NCI-H2029 treated with DMSO at 0.1 percent for 48 hours (cell line): ENCODE data around the gene PXDN.
"Not testable (repeated sequence)": the region's sequence is repeated elsewhere in the genome, so short reads cannot be mapped to it uniquely, and the experiment has no call there.

Experiments
- DNase-seq: peaks from one replicate; lab custom pipeline; 2025; lab: John Stamatoyannopoulos, UW

The PXDN gene, protein sequence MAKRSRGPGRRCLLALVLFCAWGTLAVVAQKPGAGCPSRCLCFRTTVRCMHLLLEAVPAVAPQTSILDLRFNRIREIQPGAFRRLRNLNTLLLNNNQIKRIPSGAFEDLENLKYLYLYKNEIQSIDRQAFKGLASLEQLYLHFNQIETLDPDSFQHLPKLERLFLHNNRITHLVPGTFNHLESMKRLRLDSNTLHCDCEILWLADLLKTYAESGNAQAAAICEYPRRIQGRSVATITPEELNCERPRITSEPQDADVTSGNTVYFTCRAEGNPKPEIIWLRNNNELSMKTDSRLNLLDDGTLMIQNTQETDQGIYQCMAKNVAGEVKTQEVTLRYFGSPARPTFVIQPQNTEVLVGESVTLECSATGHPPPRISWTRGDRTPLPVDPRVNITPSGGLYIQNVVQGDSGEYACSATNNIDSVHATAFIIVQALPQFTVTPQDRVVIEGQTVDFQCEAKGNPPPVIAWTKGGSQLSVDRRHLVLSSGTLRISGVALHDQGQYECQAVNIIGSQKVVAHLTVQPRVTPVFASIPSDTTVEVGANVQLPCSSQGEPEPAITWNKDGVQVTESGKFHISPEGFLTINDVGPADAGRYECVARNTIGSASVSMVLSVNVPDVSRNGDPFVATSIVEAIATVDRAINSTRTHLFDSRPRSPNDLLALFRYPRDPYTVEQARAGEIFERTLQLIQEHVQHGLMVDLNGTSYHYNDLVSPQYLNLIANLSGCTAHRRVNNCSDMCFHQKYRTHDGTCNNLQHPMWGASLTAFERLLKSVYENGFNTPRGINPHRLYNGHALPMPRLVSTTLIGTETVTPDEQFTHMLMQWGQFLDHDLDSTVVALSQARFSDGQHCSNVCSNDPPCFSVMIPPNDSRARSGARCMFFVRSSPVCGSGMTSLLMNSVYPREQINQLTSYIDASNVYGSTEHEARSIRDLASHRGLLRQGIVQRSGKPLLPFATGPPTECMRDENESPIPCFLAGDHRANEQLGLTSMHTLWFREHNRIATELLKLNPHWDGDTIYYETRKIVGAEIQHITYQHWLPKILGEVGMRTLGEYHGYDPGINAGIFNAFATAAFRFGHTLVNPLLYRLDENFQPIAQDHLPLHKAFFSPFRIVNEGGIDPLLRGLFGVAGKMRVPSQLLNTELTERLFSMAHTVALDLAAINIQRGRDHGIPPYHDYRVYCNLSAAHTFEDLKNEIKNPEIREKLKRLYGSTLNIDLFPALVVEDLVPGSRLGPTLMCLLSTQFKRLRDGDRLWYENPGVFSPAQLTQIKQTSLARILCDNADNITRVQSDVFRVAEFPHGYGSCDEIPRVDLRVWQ (N-terminal part only)

DNA sequence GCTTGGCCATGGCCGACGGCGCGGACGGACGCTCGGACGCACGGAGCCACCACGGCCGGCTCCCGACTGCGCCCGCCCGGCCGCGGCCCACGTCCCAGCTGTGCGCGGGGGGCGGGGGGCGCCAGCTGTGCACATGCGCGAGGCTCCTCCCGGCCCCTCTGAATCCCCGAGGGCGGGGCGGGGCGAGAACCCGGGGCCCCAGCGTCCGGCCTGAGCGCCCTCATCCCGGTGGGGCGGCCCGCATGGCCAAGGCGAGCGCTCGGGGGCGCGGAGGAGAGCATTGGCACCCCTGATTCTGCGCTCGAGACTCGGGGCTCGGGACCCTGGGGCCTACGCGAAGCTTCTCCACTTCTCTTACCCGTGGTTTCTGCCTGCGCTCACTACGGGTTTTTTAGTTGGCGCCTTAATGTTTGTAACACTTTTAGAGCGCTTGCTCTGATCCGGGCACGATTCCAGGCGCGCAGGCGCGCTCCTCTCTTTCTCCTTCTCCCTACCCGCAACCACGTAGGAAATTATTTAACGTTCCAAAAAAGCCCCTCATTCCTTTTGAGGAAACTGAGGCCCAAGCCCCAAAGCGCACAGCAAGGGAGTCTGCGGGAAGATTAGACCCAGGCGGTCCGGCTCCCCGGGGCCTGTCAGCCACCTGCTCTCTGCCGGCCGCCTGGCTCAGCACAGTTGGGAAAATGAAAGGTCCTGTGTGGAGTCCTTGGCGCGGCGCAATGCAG is at the start of gene PXDN:
TSS of gene PXDN (minus strand) at position 70 of the 725 bp plus-strand sequence. CDS start at position 10, 60 bp downstream.
- DNase-seq = no peak

DNA sequence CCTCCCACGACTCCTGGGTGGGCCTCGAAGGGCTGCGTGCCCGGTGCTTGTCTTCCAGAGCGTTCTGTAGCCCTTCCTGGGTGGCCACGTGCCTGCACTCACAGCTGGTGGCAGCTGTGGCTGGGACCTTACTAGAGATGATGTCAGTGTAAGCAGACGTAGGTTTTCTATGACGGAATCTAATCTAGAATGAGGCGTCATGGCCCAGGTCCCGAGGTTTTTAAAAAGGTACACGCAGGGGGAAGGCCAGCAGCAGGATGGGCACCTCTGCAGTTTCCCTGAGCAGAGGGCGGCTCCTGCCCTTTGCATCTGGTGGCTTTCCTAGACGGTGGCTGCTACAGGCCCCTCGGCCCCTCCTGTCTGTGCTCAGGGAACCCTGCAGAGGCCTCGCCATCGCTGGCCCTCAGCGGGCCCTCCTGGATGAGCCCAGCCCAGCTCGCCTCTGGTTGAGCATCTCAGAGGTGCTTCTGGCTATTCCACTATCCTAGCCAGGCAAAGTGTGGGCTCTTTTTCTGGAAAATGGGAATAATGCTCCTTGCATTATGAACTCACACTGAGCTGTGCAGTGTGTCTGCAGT is 49.6 kb upstream of the PXDN start:
- no peak for DNase-seq

DNA sequence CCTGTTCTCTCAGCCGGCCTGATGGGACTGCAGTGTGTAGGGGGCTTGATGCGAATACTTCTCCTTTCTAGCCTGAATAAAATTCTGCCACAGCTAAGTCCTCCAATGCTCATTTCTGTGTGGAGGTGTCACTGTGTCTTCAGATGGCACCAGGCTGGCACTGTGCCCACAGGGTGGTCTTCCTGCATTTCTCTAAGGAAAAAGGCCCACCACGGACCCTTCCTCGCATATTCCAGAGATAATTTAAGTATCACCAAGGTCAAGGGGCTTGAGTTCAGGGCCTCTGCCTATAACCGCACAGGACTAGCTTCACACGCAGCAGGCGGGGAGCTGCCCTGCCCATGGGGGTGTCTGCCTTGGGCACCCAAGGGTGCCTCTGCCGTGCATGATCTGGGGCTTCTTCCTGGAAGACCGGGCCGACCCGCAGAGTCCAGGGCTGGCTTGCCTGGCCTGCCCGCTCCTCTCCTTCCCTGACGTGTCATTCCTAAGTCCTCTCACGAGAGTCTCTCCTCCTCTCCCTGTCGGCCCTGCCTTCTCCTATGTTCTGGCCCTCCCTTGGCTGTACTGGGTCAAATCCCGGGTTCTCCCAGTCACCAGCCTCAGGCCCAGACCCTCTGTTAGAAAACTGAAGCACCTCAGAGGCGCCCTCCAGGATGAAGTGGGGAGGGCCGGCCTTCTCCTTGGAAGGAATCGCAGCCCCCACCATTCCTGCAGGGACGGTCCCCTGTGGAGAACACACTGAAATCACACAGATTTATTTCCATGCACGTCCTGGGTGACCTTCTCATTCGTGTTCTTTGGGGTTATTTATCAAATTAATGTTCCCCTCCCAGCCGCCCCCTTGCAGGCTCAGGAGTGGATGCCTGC is 48.9 kb upstream of the PXDN start:
- no peak for DNase-seq

DNA sequence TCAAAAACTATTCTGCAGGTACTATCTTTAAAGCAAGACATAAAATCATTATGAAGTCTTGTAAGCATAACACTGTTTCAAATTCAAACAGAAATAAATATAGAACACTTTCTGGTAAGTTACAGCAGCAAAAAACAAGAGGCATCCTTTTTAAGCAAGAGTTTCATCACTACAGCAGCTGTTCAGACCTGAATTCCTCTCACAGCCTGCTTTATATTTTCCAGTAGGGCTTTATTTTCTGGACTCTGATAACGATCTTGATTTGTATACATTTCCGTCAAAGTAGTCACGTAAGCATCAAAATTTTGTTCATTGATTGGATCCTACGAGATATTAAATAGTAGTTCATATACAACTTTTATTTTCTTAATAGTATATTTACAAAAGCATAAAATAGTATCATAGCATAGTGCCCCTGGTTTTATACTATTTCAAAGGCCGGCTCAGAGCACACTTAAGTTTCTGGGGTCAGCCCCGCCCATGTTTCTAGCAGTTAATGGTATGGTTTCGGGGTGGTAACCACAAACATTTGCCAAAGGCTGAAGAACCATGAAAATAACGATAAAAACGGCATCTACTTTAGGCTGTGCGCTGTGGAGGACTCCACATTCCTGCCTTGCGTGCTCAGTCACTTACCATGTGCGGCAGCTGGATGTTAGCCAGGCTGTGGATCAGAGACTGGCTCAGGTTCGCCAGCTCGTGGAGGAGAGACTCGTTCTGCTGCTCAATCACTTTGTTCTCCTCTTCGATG is 47.5 kb upstream of the PXDN start:
- DNase-seq = no peak

DNA sequence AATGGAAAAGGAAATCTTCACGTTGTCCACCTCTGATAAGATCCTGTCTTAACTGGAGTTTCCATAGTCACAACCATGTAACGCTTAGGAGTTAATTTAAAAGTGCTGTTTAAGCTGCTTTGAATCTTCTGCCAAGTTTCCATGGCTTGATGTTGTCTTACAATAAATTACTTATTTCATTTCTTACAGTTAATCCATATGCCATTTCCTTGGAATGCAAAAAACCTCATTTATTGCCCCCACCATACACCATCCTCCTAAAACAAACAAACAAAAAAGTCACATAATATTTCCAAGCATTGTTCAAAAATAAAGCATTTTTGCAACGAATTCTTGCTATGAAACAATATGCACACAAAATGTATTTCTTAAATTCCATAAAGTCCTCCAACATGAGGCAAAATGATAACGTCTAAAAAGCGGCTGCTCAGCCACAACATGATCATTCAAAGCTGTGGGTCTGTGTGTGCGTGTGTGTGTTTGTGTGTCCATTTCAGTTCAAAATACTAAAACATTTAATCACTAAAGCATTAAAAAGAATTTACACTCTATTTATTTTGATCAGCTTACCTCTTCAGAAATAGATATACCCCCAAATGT is 46.8 kb upstream of the PXDN start:
- no peak for DNase-seq

DNA sequence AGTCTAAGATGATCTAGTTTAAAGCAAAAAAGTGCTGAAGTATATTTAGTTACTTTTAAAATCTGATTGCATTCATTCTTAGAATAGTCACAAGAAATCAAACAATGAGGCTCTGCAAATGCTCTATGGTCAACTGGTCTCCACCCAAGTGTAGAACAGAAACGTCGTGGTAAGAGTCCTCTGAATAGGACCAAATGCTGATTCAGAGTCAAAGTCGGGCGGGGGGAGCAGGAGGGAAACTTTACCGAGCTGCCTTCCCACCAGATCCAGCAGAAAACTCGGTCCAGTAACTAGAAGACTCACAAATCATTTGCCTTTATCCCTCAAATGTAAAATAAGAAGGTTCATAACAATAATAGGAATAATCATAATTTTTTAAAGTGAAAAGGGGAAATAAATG is 46.2 kb upstream of the PXDN start:
- no peak for DNase-seq

DNA sequence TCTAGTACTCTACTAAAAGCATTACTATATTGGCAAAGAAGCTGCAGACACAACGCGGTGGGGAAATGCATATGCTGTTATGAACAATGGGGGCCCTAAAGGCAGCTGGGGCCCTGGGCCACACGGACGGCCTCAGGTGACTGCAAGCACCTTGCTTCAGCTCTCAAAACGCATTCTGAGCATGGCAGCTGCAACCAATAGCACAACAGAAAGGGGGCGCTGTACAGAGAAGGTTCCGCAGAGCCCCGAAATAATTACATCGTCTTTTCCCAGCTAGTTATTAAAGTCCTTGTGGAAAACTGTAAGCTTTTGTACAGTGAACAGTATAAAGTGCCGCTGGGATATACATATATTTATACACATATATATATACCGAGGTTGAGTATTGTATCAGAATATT is 45.3 kb upstream of the PXDN start:
- DNase-seq = no peak

DNA sequence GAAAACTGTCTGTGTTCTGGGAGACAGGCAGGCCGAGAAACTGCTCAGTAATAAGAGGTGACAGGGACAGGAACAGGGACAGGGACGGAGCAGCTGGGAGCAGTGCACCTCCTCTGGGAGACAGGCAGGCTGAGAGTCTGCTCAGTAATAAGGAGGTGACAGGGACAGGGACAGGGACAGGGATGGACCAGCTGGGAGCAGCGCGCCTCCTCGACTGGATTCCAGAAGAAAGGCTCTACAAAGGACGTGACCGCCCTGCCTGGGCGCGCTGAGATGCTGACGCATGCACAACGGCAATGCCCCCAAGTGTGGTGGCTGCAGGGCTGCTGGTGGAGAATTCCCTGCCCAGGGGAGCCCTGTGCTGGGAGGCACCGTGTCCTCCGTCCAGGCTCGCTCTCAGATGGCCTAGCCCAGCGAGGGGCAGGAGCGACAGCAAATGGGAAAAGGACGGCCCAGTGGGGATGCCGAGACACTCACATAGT is 44.2 kb upstream of the PXDN start:
- no peak for DNase-seq

DNA sequence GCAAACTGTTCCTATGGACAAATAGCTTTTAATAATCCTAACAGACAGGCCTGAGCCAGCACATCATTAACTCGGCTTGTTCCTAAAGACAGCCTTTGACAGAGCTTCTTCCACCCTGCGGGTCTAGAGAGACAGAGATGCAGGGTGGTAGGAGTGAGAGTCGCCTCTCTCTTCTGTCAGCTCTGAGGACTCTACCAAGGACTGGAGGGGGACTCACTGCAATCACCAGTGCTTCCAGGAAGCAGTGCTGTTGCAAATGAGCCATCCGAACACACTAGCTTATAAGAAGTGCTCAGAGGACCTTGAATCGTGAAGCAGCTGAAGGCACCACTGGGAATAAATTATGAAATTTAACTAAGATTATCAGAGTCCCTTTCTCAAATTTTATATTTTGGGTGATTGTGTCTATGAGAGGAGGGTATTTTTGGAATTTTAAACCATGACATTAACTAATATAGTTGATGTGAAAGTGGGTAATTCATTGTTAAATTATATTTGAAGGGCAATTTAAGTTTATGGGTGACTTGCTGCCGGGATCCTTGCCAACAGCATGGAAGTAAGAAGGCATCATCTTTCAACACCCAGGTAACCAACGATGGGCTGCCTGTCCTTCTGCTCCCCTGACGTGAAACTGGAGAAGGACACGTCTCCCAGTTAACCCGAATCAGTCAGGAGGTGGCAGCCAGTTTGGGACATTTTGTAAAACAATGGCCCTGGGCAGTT is 43.6 kb upstream of the PXDN start:
- no peak for DNase-seq

DNA sequence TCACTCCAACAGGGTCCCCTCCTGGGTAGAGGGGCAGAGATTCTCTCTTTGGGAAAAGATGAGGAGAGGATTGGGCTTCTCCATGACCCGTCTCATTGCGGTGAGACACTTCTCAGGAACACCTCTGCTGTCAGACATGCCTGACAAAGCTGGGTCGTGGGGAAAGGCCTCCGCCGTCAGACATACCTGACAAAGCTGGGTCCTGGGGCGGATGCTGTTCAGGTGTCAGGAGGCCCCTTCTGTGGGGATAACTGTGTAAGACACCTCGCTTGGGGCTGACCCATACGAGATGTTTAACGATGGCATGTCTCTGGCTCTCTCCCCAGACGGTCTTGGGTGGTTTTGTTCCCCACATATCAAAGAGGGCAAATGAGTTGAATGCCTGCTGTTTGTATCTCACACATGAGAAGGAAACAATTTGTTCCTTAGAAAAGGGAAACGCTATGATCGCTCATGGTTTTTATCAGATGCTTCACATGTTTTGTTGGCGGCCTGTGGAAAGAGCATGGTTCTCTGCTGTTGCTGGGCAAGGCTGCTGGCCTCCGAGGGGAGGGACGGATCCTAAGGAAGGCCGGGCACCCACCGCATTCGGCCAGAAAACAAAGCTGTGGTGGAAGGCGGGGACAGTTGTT is 40.8 kb upstream of the PXDN start:
- no peak for DNase-seq

DNA sequence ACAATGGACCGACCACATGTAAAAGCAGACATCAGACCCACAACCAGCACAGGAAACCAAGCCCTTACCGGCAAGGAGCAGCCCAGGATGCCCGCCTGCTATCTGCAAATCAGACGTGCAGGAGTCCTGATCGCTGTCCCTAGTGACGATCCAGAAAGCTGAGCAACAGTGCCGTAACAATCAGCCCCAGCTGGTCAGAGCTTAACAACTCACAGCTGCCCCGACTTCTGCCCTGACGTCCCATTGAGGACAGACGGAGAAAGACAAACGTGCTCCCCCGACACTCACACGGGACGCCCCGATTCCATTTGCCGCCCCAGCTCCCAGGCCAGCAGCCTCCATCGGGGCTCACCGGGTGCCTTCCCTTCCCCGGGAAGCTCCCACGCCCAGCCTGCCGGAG is 39.8 kb upstream of the PXDN start:
- no peak for DNase-seq

DNA sequence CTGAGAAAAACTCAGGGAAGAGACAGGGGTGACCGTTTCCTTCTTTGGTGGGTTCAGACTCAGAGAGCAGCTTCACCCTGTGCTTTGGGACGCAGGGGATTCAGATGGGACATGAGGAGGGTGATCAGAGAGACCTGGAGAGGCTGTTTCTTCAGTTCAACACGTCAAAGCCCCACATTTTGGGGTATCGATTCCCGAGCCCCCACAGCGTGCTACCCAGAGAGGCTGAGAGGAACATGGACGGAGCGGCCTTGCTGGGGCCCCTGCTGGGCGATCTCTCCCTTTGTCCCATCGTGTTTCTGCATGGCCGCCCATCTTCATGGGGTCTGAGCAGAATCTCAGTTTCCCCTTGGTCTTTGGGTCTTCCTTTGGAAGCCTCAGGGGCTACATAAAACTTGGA is 38.2 kb upstream of the PXDN start:
- DNase-seq = no peak

DNA sequence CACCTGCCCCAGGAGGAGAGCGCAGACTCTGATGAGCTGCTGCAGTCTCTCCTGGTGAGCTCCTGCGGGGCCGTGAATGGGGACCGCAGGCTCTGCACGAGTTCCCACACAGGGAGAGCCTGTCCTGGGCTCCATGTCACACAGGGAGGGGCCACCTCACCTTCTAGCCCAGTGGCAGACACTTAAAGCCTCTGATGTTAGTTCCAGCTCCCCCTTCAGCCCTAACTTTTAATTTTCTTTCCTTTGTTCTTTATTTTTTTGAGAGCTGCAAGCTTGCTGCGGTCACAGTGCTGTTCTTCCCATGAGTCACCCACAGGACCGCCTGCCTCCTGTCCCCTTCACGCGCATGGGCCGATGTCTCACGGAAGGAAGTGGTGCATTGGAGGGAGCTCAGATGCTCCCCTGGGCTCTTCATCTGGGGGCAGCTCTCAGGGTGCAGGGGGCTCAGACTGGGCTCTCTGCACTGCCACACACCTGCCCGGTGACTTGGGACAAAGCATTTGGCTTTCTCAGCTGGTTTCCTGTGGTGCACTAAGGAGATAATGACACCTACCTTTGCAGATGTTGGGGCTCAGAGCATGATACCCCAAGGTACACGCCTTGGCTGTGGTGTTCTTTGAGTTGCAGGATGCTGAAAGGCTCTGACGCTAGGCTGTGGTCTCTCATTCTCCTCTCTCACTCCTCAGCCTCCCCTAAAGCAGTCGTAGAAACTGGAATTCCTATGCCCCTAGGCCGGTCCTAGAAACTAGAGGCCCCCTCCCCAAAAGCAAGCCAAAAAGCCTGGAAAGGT is 37.2 kb upstream of the PXDN start:
- DNase-seq = no peak

DNA sequence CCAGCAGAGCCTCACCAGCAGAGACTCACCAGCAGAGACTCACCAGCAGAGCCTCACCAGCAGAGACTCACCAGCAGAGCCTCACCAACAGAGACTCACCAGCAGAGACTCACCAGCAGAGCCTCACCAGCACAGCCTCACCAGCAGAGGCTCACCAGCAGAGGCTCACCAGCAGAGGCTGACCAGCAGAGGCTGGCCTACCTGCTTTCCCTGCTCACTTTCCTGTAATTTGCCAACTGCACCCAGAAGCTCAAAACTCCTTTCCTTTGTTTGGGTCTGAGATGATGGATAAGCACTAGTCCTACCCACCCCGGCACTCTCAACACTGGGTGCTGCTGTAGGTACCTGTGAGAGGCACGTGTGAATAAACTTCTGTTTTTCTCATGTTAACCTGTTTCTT is 36.4 kb upstream of the PXDN start:
- DNase-seq = no peak

DNA sequence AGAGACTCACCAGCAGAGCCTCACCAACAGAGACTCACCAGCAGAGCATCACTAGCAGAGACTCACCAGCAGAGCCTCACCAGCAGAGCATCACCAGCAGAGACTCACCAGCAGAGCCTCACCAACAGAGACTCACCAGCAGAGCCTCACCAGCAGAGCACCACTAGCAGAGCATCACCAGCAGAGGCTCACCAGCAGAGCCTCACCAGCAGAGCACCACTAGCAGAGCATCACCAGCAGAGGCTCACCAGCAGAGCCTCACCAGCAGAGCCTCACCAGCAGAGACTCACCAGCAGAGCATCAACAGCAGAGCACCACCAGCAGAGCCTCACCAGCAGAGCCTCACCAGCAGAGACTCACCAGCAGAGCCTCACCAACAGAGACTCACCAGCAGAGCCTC is 35.7 kb upstream of the PXDN start:
- not testable (repeated sequence) for DNase-seq

DNA sequence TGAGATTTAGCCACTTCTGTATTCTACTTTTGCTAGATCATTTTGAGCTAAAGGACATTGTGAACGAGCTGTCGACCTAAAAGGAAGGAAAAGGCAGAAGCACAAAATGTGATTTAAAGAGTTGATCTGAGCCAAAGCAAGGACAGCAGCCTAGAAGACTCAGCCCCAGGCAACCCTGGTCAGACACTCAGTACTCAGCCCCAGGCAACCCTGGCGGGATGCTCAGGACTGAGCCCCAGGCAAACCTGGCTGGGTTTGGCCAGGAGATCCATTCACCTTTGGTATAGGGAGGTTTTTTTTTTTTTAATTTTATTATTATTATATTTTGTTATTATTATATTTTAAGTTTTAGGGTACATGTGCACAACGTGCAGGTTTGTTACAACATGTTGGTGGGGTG is 34.3 kb upstream of the PXDN start:
- no peak for DNase-seq

DNA sequence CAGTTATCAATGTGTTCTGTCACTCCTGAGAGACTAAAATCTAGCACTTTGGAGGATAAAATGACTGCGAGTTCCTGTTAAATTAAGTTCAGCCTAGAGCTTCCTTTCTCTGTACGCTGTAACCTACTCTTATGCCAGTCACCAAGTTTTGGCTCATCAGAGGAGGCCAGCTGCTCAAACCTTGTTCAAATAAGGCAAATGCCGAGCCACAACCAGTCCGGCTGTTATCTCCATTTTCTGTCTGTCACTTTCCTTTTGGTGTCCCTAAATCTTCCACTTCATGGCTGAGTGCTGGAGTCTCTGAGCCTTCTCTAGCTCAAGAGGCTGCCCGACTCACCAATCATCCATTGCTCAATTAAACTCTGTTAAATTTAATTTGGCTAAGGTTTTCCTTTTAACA is 33.5 kb upstream of the PXDN start:
- DNase-seq = no peak
